Esophagus squamous epithelium (tissue), 4 donors: Measurements from ENCODE around the gene RO60.

Source experiments
- POLR2A ChIP-seq, 4 donors: fragments of 450-650 bp; IDR thresholded peaks; one replicate each; pipeline ENCODE4 v1.6.1; 2017; ENCODE audit warnings: antibody characterized with exemption in 4 of 4, mild to moderate bottlenecking in 4 of 4, moderate library complexity in 3 of 4
- TF ChIP-seq, protein P1 (sequence below), 6 experiments: fragments of 450-650 bp in 4 of 6; fragments of 200-600 bp in 2 of 6; sonication (generic) in 2 of 6; IDR thresholded peaks; one replicate each; pipeline ENCODE4 v1.5.1; 2016 to 2019; ENCODE audit warnings: antibody characterized with exemption in 6 of 6, mild to moderate bottlenecking in 4 of 6, moderate library complexity in 4 of 6

- TF ChIP-seq, protein P1, sequence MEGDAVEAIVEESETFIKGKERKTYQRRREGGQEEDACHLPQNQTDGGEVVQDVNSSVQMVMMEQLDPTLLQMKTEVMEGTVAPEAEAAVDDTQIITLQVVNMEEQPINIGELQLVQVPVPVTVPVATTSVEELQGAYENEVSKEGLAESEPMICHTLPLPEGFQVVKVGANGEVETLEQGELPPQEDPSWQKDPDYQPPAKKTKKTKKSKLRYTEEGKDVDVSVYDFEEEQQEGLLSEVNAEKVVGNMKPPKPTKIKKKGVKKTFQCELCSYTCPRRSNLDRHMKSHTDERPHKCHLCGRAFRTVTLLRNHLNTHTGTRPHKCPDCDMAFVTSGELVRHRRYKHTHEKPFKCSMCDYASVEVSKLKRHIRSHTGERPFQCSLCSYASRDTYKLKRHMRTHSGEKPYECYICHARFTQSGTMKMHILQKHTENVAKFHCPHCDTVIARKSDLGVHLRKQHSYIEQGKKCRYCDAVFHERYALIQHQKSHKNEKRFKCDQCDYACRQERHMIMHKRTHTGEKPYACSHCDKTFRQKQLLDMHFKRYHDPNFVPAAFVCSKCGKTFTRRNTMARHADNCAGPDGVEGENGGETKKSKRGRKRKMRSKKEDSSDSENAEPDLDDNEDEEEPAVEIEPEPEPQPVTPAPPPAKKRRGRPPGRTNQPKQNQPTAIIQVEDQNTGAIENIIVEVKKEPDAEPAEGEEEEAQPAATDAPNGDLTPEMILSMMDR (IDR thresholded peaks at IDR 0.05) = no peak
- no peak for TF ChIP-seq POLR2A (IDR thresholded peaks at IDR 0.05)
Observed at GRCh38 chr1:193068013-193068412, 8.6 kb downstream of the RO60 start.
